Measurements from ENCODE around the gene KCNK13. TPM values are rescaled to one million over a fixed set of nuclear protein-coding genes. Genes with fewer than 3 reads are reported as not detected.

The KCNK13 gene
- total and polyA plus RNA-seq, 2 experiments from 2014 or later = 0.21 to 1.0 TPM

DNA sequence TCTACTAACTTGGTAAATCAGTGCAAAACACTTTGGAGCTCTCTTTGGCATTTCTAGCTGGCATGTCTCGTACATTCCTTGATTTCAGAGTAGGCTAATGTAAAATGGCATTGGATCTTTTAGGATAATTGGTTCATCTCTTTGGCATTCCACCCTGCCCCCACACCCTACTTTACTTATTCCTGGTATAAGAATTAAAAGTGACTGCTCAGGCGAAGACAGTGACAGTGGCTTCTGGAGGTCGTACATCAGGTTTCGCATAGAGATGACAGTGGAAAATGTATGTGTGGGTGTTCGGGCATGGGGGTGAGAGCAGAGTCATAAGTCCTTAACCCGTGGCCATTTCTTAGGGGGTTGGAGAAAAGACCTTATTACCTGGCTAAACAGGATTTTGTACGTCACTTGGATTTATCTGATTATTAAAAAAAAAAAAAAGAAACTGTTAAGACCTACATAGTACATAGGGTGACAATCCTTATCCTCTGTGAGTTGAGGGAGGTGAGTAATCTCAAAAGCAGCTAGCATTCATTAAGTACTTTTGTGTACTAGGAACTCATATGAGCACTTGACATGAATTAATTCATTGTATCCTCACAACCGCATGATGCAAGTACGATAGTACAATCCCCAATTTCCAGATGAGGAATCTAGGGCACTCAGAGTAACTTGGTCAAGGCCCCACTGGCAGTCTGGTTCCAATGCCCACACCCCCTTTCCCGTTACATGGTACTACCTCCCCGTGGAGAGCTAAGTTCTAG is 22.4 kb upstream of the KCNK13 start:
- Histone ChIP-seq H3K27ac (ENCODE audit: low read depth) (no peak overlapping the region), H4K20me1 (replicated peaks; ENCODE audit: insufficient read depth) (no peaks in the 10 kb centered on the region), H3K4me2 (no peak overlapping the region), H3K79me2 (replicated peaks; ENCODE audit: insufficient read depth) (no peaks in the 10 kb centered on the region), H3F3A (replicated peaks; ENCODE audit: low read depth) (no peaks in the 10 kb centered on the region), H3K36me3 (ENCODE audit: insufficient read depth) (peaks cover 9% of the 10 kb centered on the region; the same call in 1 of the 2 replicates), H3K27me3 (ENCODE audit: insufficient read depth) (no peaks in the 10 kb centered on the region), H2AFZ (no peak overlapping the region), H3K4me1 (ENCODE audit: insufficient read depth) (no peaks in the 10 kb centered on the region), H3K9me2 (ENCODE audit: insufficient read depth) (no peaks in the 10 kb centered on the region), H3K4me3 (no peak overlapping the region)
- Mint-ChIP-seq H3K4me3 (no peak overlapping the region), H3K9me3 (no peaks in the 10 kb centered on the region), H3K27ac (no peak overlapping the region), H3K4me1 (0 out of 3 replicates have a peak, but pooled peaks cover 3% of the 10 kb centered on the region), H3K27me3 (ENCODE audit: insufficient read depth, low read depth, poor library complexity) (no peaks in the 10 kb centered on the region), H3K36me3 (ENCODE audit: low read depth) (peaks cover 29% of the 10 kb centered on the region)
- ATAC-seq = no peak
- TF ChIP-seq JUNB (IDR thresholded peaks at IDR 0.05; ENCODE audit: unreplicated experiment) (no peak), EZH2 (IDR thresholded peaks at IDR 0.05; ENCODE audit: low read depth, unreplicated experiment) (no peak), CREB1 (CRISPR knock-in tag; IDR thresholded peaks at IDR 0.05; ENCODE audit: low read depth) (no peak), ZNF114 (CRISPR knock-in tag; IDR thresholded peaks at IDR 0.05) (no peak)
- TF ChIP-seq, protein P1, sequence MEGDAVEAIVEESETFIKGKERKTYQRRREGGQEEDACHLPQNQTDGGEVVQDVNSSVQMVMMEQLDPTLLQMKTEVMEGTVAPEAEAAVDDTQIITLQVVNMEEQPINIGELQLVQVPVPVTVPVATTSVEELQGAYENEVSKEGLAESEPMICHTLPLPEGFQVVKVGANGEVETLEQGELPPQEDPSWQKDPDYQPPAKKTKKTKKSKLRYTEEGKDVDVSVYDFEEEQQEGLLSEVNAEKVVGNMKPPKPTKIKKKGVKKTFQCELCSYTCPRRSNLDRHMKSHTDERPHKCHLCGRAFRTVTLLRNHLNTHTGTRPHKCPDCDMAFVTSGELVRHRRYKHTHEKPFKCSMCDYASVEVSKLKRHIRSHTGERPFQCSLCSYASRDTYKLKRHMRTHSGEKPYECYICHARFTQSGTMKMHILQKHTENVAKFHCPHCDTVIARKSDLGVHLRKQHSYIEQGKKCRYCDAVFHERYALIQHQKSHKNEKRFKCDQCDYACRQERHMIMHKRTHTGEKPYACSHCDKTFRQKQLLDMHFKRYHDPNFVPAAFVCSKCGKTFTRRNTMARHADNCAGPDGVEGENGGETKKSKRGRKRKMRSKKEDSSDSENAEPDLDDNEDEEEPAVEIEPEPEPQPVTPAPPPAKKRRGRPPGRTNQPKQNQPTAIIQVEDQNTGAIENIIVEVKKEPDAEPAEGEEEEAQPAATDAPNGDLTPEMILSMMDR (conservative IDR thresholded peaks at IDR 0.05; ENCODE audit: low read depth in 2 of 2) = no peak
- TF ChIP-seq, protein P2, sequence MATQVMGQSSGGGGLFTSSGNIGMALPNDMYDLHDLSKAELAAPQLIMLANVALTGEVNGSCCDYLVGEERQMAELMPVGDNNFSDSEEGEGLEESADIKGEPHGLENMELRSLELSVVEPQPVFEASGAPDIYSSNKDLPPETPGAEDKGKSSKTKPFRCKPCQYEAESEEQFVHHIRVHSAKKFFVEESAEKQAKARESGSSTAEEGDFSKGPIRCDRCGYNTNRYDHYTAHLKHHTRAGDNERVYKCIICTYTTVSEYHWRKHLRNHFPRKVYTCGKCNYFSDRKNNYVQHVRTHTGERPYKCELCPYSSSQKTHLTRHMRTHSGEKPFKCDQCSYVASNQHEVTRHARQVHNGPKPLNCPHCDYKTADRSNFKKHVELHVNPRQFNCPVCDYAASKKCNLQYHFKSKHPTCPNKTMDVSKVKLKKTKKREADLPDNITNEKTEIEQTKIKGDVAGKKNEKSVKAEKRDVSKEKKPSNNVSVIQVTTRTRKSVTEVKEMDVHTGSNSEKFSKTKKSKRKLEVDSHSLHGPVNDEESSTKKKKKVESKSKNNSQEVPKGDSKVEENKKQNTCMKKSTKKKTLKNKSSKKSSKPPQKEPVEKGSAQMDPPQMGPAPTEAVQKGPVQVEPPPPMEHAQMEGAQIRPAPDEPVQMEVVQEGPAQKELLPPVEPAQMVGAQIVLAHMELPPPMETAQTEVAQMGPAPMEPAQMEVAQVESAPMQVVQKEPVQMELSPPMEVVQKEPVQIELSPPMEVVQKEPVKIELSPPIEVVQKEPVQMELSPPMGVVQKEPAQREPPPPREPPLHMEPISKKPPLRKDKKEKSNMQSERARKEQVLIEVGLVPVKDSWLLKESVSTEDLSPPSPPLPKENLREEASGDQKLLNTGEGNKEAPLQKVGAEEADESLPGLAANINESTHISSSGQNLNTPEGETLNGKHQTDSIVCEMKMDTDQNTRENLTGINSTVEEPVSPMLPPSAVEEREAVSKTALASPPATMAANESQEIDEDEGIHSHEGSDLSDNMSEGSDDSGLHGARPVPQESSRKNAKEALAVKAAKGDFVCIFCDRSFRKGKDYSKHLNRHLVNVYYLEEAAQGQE (IDR thresholded peaks at IDR 0.05; ENCODE audit: unreplicated experiment) = no peak
- no peak for DNase-seq (ENCODE audit: low spot score)

DNA sequence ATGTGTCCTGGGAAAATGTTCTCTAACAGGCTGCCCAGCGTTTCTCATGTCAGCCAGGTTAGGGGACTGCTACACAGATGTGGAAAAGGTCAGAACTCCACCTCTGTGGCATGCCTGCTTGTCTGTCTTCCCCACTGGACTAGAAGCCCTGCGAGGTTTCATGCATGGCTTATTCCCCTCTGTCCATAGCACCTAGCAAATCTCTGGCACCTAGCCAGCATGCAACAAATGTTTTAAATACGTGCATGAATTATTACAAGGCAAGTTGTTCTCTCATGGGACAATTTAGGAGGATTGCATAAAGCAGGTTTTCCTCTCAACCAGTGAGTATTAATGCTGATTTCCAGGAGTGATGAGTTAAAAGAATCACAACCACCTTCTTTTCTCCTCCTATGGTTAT is 21.4 kb upstream of the KCNK13 start:
- H3K27me3 Mint-ChIP-seq (ENCODE audit: insufficient read depth, low read depth, poor library complexity) = no peaks in the 10 kb centered on the region
- TF ChIP-seq EZH2 (IDR thresholded peaks at IDR 0.05; ENCODE audit: low read depth, unreplicated experiment) (no peak), EZH2phosphoT487 (IDR thresholded peaks at IDR 0.05; ENCODE audit: unreplicated experiment) (no peak), POLR2AphosphoS5 (IDR thresholded peaks at IDR 0.05; ENCODE audit: low read depth) (no peak), JUNB (IDR thresholded peaks at IDR 0.05; ENCODE audit: unreplicated experiment) (no peak), ZNF114 (CRISPR knock-in tag; IDR thresholded peaks at IDR 0.05) (no peak)
- TF ChIP-seq, protein P3, sequence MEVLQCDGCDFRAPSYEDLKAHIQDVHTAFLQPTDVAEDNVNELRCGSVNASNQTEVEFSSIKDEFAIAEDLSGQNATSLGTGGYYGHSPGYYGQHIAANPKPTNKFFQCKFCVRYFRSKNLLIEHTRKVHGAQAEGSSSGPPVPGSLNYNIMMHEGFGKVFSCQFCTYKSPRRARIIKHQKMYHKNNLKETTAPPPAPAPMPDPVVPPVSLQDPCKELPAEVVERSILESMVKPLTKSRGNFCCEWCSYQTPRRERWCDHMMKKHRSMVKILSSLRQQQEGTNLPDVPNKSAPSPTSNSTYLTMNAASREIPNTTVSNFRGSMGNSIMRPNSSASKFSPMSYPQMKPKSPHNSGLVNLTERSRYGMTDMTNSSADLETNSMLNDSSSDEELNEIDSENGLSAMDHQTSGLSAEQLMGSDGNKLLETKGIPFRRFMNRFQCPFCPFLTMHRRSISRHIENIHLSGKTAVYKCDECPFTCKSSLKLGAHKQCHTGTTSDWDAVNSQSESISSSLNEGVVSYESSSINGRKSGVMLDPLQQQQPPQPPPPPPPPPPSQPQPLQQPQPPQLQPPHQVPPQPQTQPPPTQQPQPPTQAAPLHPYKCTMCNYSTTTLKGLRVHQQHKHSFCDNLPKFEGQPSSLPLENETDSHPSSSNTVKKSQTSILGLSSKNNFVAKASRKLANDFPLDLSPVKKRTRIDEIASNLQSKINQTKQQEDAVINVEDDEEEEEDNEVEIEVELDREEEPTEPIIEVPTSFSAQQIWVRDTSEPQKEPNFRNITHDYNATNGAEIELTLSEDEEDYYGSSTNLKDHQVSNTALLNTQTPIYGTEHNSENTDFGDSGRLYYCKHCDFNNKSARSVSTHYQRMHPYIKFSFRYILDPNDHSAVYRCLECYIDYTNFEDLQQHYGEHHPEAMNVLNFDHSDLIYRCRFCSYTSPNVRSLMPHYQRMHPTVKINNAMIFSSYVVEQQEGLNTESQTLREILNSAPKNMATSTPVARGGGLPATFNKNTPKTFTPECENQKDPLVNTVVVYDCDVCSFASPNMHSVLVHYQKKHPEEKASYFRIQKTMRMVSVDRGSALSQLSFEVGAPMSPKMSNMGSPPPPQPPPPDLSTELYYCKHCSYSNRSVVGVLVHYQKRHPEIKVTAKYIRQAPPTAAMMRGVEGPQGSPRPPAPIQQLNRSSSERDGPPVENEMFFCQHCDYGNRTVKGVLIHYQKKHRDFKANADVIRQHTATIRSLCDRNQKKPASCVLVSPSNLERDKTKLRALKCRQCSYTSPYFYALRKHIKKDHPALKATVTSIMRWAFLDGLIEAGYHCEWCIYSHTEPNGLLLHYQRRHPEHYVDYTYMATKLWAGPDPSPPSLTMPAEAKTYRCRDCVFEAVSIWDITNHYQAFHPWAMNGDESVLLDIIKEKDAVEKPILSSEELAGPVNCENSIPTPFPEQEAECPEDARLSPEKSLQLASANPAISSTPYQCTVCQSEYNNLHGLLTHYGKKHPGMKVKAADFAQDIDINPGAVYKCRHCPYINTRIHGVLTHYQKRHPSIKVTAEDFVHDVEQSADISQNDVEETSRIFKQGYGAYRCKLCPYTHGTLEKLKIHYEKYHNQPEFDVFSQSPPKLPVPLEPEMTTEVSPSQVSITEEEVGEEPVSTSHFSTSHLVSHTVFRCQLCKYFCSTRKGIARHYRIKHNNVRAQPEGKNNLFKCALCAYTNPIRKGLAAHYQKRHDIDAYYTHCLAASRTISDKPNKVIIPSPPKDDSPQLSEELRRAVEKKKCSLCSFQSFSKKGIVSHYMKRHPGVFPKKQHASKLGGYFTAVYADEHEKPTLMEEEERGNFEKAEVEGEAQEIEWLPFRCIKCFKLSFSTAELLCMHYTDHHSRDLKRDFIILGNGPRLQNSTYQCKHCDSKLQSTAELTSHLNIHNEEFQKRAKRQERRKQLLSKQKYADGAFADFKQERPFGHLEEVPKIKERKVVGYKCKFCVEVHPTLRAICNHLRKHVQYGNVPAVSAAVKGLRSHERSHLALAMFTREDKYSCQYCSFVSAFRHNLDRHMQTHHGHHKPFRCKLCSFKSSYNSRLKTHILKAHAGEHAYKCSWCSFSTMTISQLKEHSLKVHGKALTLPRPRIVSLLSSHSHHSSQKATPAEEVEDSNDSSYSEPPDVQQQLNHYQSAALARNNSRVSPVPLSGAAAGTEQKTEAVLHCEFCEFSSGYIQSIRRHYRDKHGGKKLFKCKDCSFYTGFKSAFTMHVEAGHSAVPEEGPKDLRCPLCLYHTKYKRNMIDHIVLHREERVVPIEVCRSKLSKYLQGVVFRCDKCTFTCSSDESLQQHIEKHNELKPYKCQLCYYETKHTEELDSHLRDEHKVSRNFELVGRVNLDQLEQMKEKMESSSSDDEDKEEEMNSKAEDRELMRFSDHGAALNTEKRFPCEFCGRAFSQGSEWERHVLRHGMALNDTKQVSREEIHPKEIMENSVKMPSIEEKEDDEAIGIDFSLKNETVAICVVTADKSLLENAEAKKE (CRISPR knock-in tag; IDR thresholded peaks at IDR 0.05) = no peak

More for the DNA sequence above, 21.4 kb upstream of the KCNK13 start:
- H3K27me3 ChIP-seq (ENCODE audit: insufficient read depth) = no peaks in the 10 kb centered on the region
- Mint-ChIP-seq H3K27ac (no peak overlapping the region), H3K9me3 (no peaks in the 10 kb centered on the region), H3K4me3 (no peak overlapping the region), H3K4me1 (0 out of 3 replicates have a peak, but pooled peaks cover 3% of the 10 kb centered on the region), H3K36me3 (ENCODE audit: low read depth) (peaks cover 23% of the 10 kb centered on the region)
- no peak overlapping the region for H3K4me2 ChIP-seq
- no peaks in the 10 kb centered on the region for H3K79me2 ChIP-seq (replicated peaks; ENCODE audit: insufficient read depth)
- no peak for DNase-seq (ENCODE audit: low spot score)
- H3K36me3 ChIP-seq (ENCODE audit: insufficient read depth) = peaks cover 6% of the 10 kb centered on the region; the same call in 1 of the 2 replicates
- H4K20me1 ChIP-seq (replicated peaks; ENCODE audit: insufficient read depth) = no peaks in the 10 kb centered on the region; the same call in 1 of the 2 replicates
- ATAC-seq = no peak
- no peaks in the 10 kb centered on the region for H3K9me2 ChIP-seq (ENCODE audit: insufficient read depth)
- H3K27ac ChIP-seq (ENCODE audit: low read depth) = no peak overlapping the region
- no peak overlapping the region for H3K4me3 ChIP-seq
- H3K4me1 ChIP-seq (ENCODE audit: insufficient read depth) = no peaks in the 10 kb centered on the region
- no peak overlapping the region for H2AFZ ChIP-seq
- no peaks in the 10 kb centered on the region for H3F3A ChIP-seq (replicated peaks; ENCODE audit: low read depth)

Measured in GM23338 (cell line).